Globus pallidus (tissue), 1 donor: ENCODE data around the gene TNNT1.
"Not testable (repeated sequence)": the region's sequence is repeated elsewhere in the genome, so short reads cannot be mapped to it uniquely, and the experiment has no call there.

Experiments
- DNase-seq: peaks from one replicate; pipeline ENCODE4 v3.0.0-alpha.2; 2015; ENCODE audit warnings: low spot score

The TNNT1 gene

GRCh38 chr19:55169136-55169535, 20.1 kb upstream of the TNNT1 start:
- no peak for DNase-seq

GRCh38 chr19:55166530-55167268, 17.7 kb upstream of the TNNT1 start, which contains the start of gene DNAAF3:
Gene DNAAF3 (minus strand): TSS chr19:55166613. CDS start chr19:55166413, 200 bp downstream.
- peak; percentile 95 for DNase-seq

GRCh38 chr19:55165952-55166529, 17.0 kb upstream of the TNNT1 start:
- peak; percentile 74 for DNase-seq

GRCh38 chr19:55161571-55162322, 12.7 kb upstream of the TNNT1 start:
- no peak for DNase-seq

GRCh38 chr19:55160986-55161365, 12.0 kb upstream of the TNNT1 start:
- no peak for DNase-seq

GRCh38 chr19:55160128-55160985, 11.4 kb upstream of the TNNT1 start:
- DNase-seq: peak; percentile 41

GRCh38 chr19:55158848-55159749, 10.1 kb upstream of the TNNT1 start:
- no peak for DNase-seq

- no peak for DNase-seq
Measured at GRCh38 chr19:55158423-55158822, 9.4 kb upstream of the TNNT1 start.

- no peak for DNase-seq
Measured at GRCh38 chr19:55157064-55157908, 8.3 kb upstream of the TNNT1 start, which contains the start of gene TNNI3. Gene TNNI3 (minus strand): TSS chr19:55157732. CDS start chr19:55157589, 143 bp downstream.

- DNase-seq: no peak
Measured at GRCh38 chr19:55156202-55157063, 7.4 kb upstream of the TNNT1 start.

GRCh38 chr19:55155784-55156183, 6.8 kb upstream of the TNNT1 start:
- not testable (repeated sequence) for DNase-seq

GRCh38 chr19:55153652-55154264, 4.8 kb upstream of the TNNT1 start:
- no peak for DNase-seq

- DNase-seq: no peak
Measured at GRCh38 chr19:55152017-55152416, 3.0 kb upstream of the TNNT1 start.

- DNase-seq: no peak
Measured at GRCh38 chr19:55147545-55148251, 1.3 kb downstream of the TNNT1 start.

GRCh38 chr19:55146705-55147273, 2.2 kb downstream of the TNNT1 start:
- no peak for DNase-seq

GRCh38 chr19:55146078-55146704, 2.8 kb downstream of the TNNT1 start:
- DNase-seq: no peak

GRCh38 chr19:55145232-55145631, 3.8 kb downstream of the TNNT1 start:
- DNase-seq: no peak
